ENCODE measurements around the gene MICAL3.

Gene MICAL3

GRCh38 chr22:17787716-17788330 is 236.5 kb downstream of the MICAL3 start:
- no peak for DNase-seq
- Histone ChIP-seq H3K9me2 (replicated peaks; ENCODE audit: insufficient read depth, low read length) (no peaks in the 10 kb centered on the region), H3K79me2 (ENCODE audit: low read length) (no peaks in the 10 kb centered on the region), H2AFZ (ENCODE audit: low read length) (no peak overlapping the region), H3K9me3 (replicated peaks; ENCODE audit: insufficient read depth, low read length) (no peaks in the 10 kb centered on the region), H3K9ac (ENCODE audit: low read length) (no peak overlapping the region), H3K27me3 (replicated peaks; ENCODE audit: insufficient read depth, low read length) (no peaks in the 10 kb centered on the region), H3K4me2 (ENCODE audit: low read depth, low read length) (no peak overlapping the region), H3K36me3 (replicated peaks; ENCODE audit: insufficient read depth, low read length) (no peaks in the 10 kb centered on the region), H3K4me3 (ENCODE audit: low read length) (no peak overlapping the region), H3K4me1 (ENCODE audit: low read length) (no peaks in the 10 kb centered on the region), H3K27ac (ENCODE audit: low read length) (no peak overlapping the region), H3F3A (ENCODE audit: insufficient read depth, low read length) (no peaks in the 10 kb centered on the region), H4K20me1 (ENCODE audit: insufficient read depth, low read length) (no peaks in the 10 kb centered on the region)
- TF ChIP-seq EZH2 (optimal IDR thresholded peaks at IDR 0.05; ENCODE audit: low read depth, low read length) (no peak), CTCF (IDR thresholded peaks at IDR 0.05; ENCODE audit: low read length) (no peak), EZH2phosphoT487 (IDR thresholded peaks at IDR 0.05; ENCODE audit: low read length) (no peak)

DNA sequence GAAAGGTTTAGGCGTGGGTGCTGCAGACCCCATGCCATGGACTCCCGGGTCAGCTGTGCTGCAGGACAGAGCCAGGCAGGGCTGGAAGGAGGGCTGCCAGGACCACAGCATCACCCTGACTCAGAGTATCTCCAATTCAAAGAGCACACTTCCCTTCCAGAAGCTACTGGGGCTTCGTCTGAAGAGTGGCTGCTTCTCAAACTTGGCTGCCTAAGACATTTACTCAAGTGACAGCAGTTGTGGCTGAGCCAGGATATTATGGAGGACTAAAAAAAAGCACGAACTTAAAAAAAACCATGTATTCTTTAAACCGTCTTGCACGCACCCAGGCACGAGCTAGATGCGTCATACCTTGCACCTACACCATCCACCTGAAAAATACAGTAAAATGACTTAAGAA is 237.1 kb downstream of the MICAL3 start:
- no peaks in the 10 kb centered on the region for H3K79me2 ChIP-seq (ENCODE audit: low read length)
- H3K9me2 ChIP-seq (replicated peaks; ENCODE audit: insufficient read depth, low read length), result no peaks in the 10 kb centered on the region
- no peak overlapping the region for H3K4me3 ChIP-seq (ENCODE audit: low read length)
- H2AFZ ChIP-seq (ENCODE audit: low read length), result no peak overlapping the region
- H3K36me3 ChIP-seq (replicated peaks; ENCODE audit: insufficient read depth, low read length), result no peaks in the 10 kb centered on the region
- no peak for DNase-seq
- H3F3A ChIP-seq (ENCODE audit: insufficient read depth, low read length), result no peaks in the 10 kb centered on the region
- no peak overlapping the region for H3K9ac ChIP-seq (ENCODE audit: low read length)
- H4K20me1 ChIP-seq (ENCODE audit: insufficient read depth, low read length), result no peaks in the 10 kb centered on the region
- TF ChIP-seq CTCF (IDR thresholded peaks at IDR 0.05; ENCODE audit: low read length) (no peak), EZH2phosphoT487 (IDR thresholded peaks at IDR 0.05; ENCODE audit: low read length) (no peak), EZH2 (optimal IDR thresholded peaks at IDR 0.05; ENCODE audit: low read depth, low read length) (no peak)
- H3K4me2 ChIP-seq (ENCODE audit: low read depth, low read length), result no peak overlapping the region
- H3K9me3 ChIP-seq (replicated peaks; ENCODE audit: insufficient read depth, low read length), result no peaks in the 10 kb centered on the region
- no peak overlapping the region for H3K27ac ChIP-seq (ENCODE audit: low read length)
- no peaks in the 10 kb centered on the region for H3K27me3 ChIP-seq (replicated peaks; ENCODE audit: insufficient read depth, low read length)
- no peaks in the 10 kb centered on the region for H3K4me1 ChIP-seq (ENCODE audit: low read length)

DNA sequence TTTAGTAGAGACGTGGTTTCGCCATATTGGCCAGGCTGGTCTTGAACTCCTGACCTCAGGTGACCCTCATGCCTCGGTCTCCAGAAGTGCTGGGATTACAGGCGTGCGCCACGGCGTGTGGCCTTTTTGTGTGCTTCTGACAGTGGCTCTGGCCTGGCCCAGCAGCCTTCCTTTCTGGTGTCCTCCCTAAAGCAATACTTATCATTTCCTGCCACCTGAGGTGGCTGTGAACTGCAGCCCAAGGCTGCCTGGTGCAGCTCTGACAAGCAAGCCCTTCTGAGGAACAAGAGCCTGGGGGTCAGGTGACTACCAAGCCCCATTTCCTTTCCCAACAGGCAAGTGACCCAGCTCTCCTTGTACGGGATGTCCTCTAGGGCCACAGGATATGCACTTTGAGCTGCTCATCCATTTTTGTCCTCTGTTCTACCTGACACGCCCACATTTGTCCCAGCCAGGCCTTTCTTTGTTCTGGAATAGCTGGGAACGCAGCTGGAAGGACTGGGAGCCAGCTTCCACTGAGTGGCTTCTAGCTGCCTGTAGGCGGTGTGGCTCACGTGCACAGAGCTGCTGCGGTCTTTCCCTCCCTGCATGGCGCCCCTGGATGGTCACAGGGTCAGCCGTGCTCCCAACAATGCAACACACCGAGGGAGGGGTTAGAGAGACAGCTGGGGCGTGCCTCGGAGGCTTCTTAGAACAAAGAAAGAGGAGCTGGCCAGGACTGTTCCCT is 237.8 kb downstream of the MICAL3 start:
- H3F3A ChIP-seq (ENCODE audit: insufficient read depth, low read length), result no peaks in the 10 kb centered on the region
- H3K9me3 ChIP-seq (replicated peaks; ENCODE audit: insufficient read depth, low read length), result no peaks in the 10 kb centered on the region
- no peaks in the 10 kb centered on the region for H3K27me3 ChIP-seq (replicated peaks; ENCODE audit: insufficient read depth, low read length)
- no peaks in the 10 kb centered on the region for H3K79me2 ChIP-seq (ENCODE audit: low read length)
- DNase-seq, result no peak
- H3K9me2 ChIP-seq (replicated peaks; ENCODE audit: insufficient read depth, low read length), result no peaks in the 10 kb centered on the region
- no peaks in the 10 kb centered on the region for H3K4me1 ChIP-seq (ENCODE audit: low read length)
- H3K36me3 ChIP-seq (replicated peaks; ENCODE audit: insufficient read depth, low read length), result no peaks in the 10 kb centered on the region
- H3K9ac ChIP-seq (ENCODE audit: low read length), result no peak overlapping the region
- no peak overlapping the region for H3K27ac ChIP-seq (ENCODE audit: low read length)
- H4K20me1 ChIP-seq (ENCODE audit: insufficient read depth, low read length), result no peaks in the 10 kb centered on the region
- TF ChIP-seq EZH2 (optimal IDR thresholded peaks at IDR 0.05; ENCODE audit: low read depth, low read length) (no peak), EZH2phosphoT487 (IDR thresholded peaks at IDR 0.05; ENCODE audit: low read length) (no peak), CTCF (IDR thresholded peaks at IDR 0.05; ENCODE audit: low read length) (no peak)
- H3K4me2 ChIP-seq (ENCODE audit: low read depth, low read length), result no peak overlapping the region
- H2AFZ ChIP-seq (ENCODE audit: low read length), result no peak overlapping the region
- no peak overlapping the region for H3K4me3 ChIP-seq (ENCODE audit: low read length)

Measured in MM.1S (cell line).